ENCODE data around the gene ADCY6. TPM values are rescaled to one million over a fixed set of nuclear protein-coding genes. Genes with fewer than 3 reads are reported as not detected.

Gene ADCY6
- total RNA-seq, 1 experiment from 2014 or later = 24.1 TPM

DNA sequence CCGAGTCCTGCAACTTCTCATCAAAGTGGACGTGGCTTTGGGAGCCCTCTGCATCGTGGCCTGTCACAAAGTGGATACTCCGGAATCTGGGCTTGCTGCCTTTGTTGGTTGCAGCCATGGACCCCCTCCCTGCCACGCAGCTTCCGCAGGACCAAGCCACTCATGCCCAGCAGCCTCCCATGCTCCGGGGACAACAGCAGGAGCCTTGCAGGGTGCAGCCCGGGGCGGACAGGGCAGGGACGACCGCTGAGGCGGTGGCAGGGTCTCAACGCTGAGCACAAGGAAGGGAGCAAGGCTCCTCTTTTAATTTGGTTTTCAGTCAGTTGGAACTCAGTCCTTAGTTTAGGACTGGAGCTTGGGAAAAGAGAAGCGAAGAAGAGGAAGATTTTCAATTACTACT is 12.1 kb upstream of the ADCY6 start:
- Histone ChIP-seq H3K27me3 (ENCODE audit: control insufficient read depth, insufficient read depth, low read length) (no peaks in the 10 kb centered on the region), H3K36me3 (ENCODE audit: control insufficient read depth, insufficient read depth, low read length) (no peaks in the 10 kb centered on the region), H3K27ac (ENCODE audit: low read length) (no peak overlapping the region), H3K4me3 (ENCODE audit: low read depth in 2 of 2, low read length in 2 of 2) (no peak overlapping the region), H3K9me3 (ENCODE audit: control insufficient read depth, insufficient read depth, low read depth, low read length) (no peaks in the 10 kb centered on the region), H3K4me1 (ENCODE audit: control insufficient read depth, insufficient read depth, low read length) (no peaks in the 10 kb centered on the region)
- intact Hi-C loops (cut with micrococcal nuclease; ENCODE audit: unreplicated experiment) (no loop called here), in situ Hi-C loops (cut with HindIII; ENCODE audit: low pct_unique_long_range_greater_than_20kb, low sequenced_read_pairs) (no loop called here)
- CTCF ChIA-PET = no interaction called here
- BruUV-seq (replicated peaks) = no TSS peak
- ATAC-seq (no peak), DNase-seq (ENCODE audit: low read depth, low spot score) (no peak)
- TF ChIP-seq TCF7L2 (IDR thresholded peaks at IDR 0.05; ENCODE audit: low read depth, low read length) (no peak), REST (IDR thresholded peaks at IDR 0.05; ENCODE audit: insufficient read depth in 1 of 2, low read depth in 2 of 2, low read length in 1 of 2) (no peak), POLR2AphosphoS5 (IDR thresholded peaks at IDR 0.05; ENCODE audit: low read depth, low read length) (no peak), SIN3A (IDR thresholded peaks at IDR 0.05; ENCODE audit: borderline replicate concordance, insufficient read depth, low read depth, low read length) (no peak), CTCF (IDR thresholded peaks at IDR 0.05) (no peak)
- POLR2A ChIA-PET = no interaction called here

- DNase-seq (ENCODE audit: low read depth, low spot score) (no peak), ATAC-seq (no peak)
- no TSS peak for BruUV-seq (replicated peaks)
- Histone ChIP-seq H3K27ac (ENCODE audit: low read length) (no peak overlapping the region), H3K4me1 (ENCODE audit: control insufficient read depth, insufficient read depth, low read length) (no peaks in the 10 kb centered on the region), H3K9me3 (ENCODE audit: control insufficient read depth, insufficient read depth, low read depth, low read length) (no peaks in the 10 kb centered on the region), H3K4me3 (ENCODE audit: low read depth in 2 of 2, low read length in 2 of 2) (no peak overlapping the region), H3K27me3 (ENCODE audit: control insufficient read depth, insufficient read depth, low read length) (no peaks in the 10 kb centered on the region), H3K36me3 (ENCODE audit: control insufficient read depth, insufficient read depth, low read length) (no peaks in the 10 kb centered on the region)
- in situ Hi-C loops (cut with HindIII; ENCODE audit: low pct_unique_long_range_greater_than_20kb, low sequenced_read_pairs) = no loop called here
- ChIA-PET CTCF (no interaction called here), POLR2A (no interaction called here)
- intact Hi-C loops (cut with micrococcal nuclease; ENCODE audit: unreplicated experiment) = no loop called here
- no peak for TF ChIP-seq TCF7L2 (IDR thresholded peaks at IDR 0.05; ENCODE audit: low read depth, low read length)
- TF ChIP-seq SIN3A (IDR thresholded peaks at IDR 0.05; ENCODE audit: borderline replicate concordance, insufficient read depth, low read depth, low read length) = no peak
- TF ChIP-seq CTCF (IDR thresholded peaks at IDR 0.05) = no peak
- TF ChIP-seq POLR2AphosphoS5 (IDR thresholded peaks at IDR 0.05; ENCODE audit: low read depth, low read length) = no peak
- no peak for TF ChIP-seq REST (IDR thresholded peaks at IDR 0.05; ENCODE audit: insufficient read depth in 1 of 2, low read depth in 2 of 2, low read length in 1 of 2)
These were observed 11.6 kb upstream of the ADCY6 start for GRCh38 chr12:48800457-48800856.
